Psoas muscle (tissue), 8 donors: Measurements from ENCODE around the gene THUMPD2. TPM values are rescaled to one million over a fixed set of nuclear protein-coding genes. Genes with fewer than 3 reads are reported as not detected.

Experiments
- ATAC-seq, 4 donors: fragments of 200-7000 bp; cut with Tn5 transposase; one replicate each; pipeline ENCODE4 v1.9.1; 2020; ENCODE audit warnings: moderate library complexity in 3 of 4, mild to moderate bottlenecking in 2 of 4
- DNase-seq, 2 donors: peaks; one replicate each; pipeline ENCODE4 v3.0.0-alpha.2; 2020
- H3K27ac ChIP-seq: fragments of 200-600 bp; one replicate; pipeline ENCODE4 v1.8.0; 2022
- H3K27me3 ChIP-seq, 3 donors: fragments of 200-600 bp in 1 of 3; one replicate each; pipeline versions ENCODE4 v1.6.1 to v1.8.0; 2013 to 2022; ENCODE audit warnings: low read length in 2 of 3, mild to moderate bottlenecking in 2 of 3, moderate library complexity in 1 of 3; ENCODE audit not compliant: insufficient read depth in 3 of 3
- H3K36me3 ChIP-seq, 2 donors: fragments of 200-600 bp in 1 of 2; one replicate each; pipeline versions ENCODE4 v1.6.1 to v1.8.0; 2013 to 2022; ENCODE audit warnings: low read depth in 1 of 2, mild to moderate bottlenecking in 1 of 2, moderate library complexity in 1 of 2; ENCODE audit not compliant: insufficient read depth in 1 of 2
- H3K4me1 ChIP-seq: fragments of 200-600 bp; one replicate; pipeline ENCODE4 v1.8.0; 2022
- H3K4me3 ChIP-seq: fragments of 200-600 bp; one replicate; pipeline ENCODE4 v1.8.0; 2022; ENCODE audit warnings: mild to moderate bottlenecking
- H3K9me3 ChIP-seq: fragments of 200-600 bp; one replicate; pipeline ENCODE4 v1.8.0; 2022
- WGBS, 3 donors: extraction: QIAGEN DNeasy Blood & Tissue Kit; methylation state at CpG; one replicate each; pipeline versions ENCODE4 v1.1.6 to v1.1.7; 2013; 5-methylcytosine and 5-hydroxymethylcytosine counted together
- intact Hi-C, 2 donors: fragments of 100-400 bp; cut with DNase I; formaldehyde crosslinking; loops; one replicate each; pipeline versions ENCODE4 v1.11.0 to v1.14.2; 2022
- polyA plus RNA-seq, 3 donors: library from polyadenylated mRNA; stranded (reverse); fragments of 200-250 nt; gene quantifications; one replicate each; pipeline ENCODE4 v1.2.3, GENCODE V29; 2013
- total RNA-seq, 4 donors: library from RNA; stranded (reverse); fragmentation: NEBNext Ultra II Directional in 2 of 4; extraction: Animal tissue kit (Norgen Biotek cat#: 25700) in 2 of 4; gene quantifications; one replicate each; pipeline versions ENCODE4 v1.2.1 to v1.2.4, GENCODE V29; 2021 to 2023
- TF ChIP-seq, protein P1 (sequence below): fragments of 200-600 bp; IDR thresholded peaks from one replicate; pipeline ENCODE4 v1.8.0; 2022; ENCODE audit warnings: antibody characterized with exemption
- donor health status: healthy with polysubstance abuse.
- donor health status: DM: no; HTN: no; CAD: no; lungs with moderate emphysema.
- donor health status: Bipolar disorder and iron deficiency.
- donor health status: healthy.
- donor health status: DM: yes; HTN: yes; CAD: no.
- donor health status: DM: no; HTN: no; CAD: no.
- donor health status: DM: no; HTN: no; CAD: no.
- donor health status: DM: yes; HTN: yes; CAD: no.

THUMPD2 gene
- total and polyA plus RNA-seq, 7 donors, result 6.5 to 12.7 (median 7.5) TPM

DNA sequence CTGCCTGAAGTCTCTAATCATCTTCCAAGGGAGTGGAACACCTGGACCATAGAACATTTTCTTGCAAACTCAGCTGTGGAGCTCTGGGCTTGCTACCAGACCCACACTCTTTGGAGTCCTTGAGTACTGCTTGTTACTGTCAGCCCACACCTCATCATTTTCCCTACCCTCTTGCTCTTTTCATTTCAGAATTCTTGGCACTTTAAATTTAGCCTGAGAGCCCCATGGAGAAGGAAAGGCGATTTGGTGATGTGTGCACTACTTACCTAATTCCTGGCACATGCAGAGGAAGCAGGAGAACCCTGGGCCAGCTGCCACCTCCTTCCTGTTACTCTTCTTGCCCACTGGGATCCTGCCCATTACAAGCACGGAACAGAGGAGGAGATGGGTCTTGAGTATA, 81.6 kb downstream of the THUMPD2 start:
- H3K27ac ChIP-seq, result peak overlapping the region; percentile 65
- DNase-seq, result peak in 1 of 2 donors; percentile 16

DNA sequence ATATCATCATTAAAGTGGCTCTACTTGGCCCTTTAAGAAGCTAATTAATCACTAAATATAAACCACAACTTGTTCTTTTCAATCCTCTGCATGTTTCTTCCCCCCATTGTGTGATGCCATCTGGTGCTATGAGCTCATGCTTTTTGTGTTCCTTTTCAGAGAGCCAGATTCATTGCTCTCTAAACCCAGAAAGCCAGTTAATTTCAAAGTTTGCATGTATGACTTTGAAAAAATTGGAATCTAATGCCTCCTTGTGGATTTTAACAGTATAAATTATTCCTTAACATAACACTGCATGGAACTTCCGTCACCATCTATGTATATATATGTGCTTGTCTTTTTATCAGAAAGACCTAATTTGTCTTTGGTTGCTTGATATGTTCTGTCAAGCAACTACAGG, 82.2 kb downstream of the THUMPD2 start:
- H3K9me3 ChIP-seq, result peaks cover 12% of the 10 kb centered on the region
- no peaks in the 10 kb centered on the region for H3K36me3 ChIP-seq
- H3K27me3 ChIP-seq, result no peaks in the 10 kb centered on the region
- H3K4me1 ChIP-seq, result peaks cover 30% of the 10 kb centered on the region
- ATAC-seq (peak; percentile 21 to 71 (median 44)), DNase-seq (no peak)
- TF ChIP-seq, protein P1, sequence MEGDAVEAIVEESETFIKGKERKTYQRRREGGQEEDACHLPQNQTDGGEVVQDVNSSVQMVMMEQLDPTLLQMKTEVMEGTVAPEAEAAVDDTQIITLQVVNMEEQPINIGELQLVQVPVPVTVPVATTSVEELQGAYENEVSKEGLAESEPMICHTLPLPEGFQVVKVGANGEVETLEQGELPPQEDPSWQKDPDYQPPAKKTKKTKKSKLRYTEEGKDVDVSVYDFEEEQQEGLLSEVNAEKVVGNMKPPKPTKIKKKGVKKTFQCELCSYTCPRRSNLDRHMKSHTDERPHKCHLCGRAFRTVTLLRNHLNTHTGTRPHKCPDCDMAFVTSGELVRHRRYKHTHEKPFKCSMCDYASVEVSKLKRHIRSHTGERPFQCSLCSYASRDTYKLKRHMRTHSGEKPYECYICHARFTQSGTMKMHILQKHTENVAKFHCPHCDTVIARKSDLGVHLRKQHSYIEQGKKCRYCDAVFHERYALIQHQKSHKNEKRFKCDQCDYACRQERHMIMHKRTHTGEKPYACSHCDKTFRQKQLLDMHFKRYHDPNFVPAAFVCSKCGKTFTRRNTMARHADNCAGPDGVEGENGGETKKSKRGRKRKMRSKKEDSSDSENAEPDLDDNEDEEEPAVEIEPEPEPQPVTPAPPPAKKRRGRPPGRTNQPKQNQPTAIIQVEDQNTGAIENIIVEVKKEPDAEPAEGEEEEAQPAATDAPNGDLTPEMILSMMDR, result peak; percentile 39
- H3K4me3 ChIP-seq, result no peak overlapping the region
- intact Hi-C loops, result loop anchor here (5.0 kb wide), 2 partner anchors 185 to 260 kb away; partner anchors contain the start of gene MAP4K3 (in 1 of the 2)
- WGBS, 3 donors, result 51 to 67% (median 58%) methylated on average over 1 of the region's 1 CpG
- peak overlapping the region; percentile 65 for H3K27ac ChIP-seq

More for the DNA sequence above, 81.6 kb downstream of the THUMPD2 start:
- no peaks in the 10 kb centered on the region for H3K36me3 ChIP-seq
- TF ChIP-seq, protein P1, result no peak
- no peak overlapping the region for H3K4me3 ChIP-seq
- no peaks in the 10 kb centered on the region for H3K27me3 ChIP-seq
- 14 to 35% (median 16%) methylated on average over 2 of the region's 2 CpGs for WGBS, 3 donors
- H3K9me3 ChIP-seq, result peaks cover 16% of the 10 kb centered on the region
- ATAC-seq, result peak in 2 of 4 donors; percentile 31 to 36
- peaks cover 30% of the 10 kb centered on the region for H3K4me1 ChIP-seq
- intact Hi-C loops, result loop anchor here (5.0 kb wide), 2 partner anchors 185 to 260 kb away; partner anchors contain the start of gene MAP4K3 (in 1 of the 2)

DNA sequence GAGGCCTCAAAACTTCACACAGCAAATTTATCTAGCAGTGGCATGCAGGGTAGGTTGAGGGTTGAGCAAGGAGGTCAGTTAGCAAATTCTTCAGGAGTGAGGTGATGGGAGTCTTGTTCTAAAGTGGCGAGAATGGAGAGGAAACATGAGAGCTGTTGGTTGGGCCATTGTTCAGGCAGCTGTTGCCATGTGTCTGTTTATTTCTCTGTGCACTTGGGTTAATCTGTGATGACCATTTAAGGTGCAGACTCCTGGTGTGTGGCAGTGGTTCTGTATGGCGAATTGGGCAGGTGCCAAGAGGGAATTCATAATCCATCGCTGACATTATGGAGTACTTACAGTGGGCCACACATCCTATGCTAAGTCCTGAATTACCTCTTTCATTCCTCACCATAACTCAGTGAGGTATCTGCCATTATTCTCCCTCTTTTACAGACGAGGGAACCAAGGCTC, 82.9 kb downstream of the THUMPD2 start:
- DNase-seq, result no peak
- H3K27ac ChIP-seq, result peak overlapping the region; percentile 65
- H3K36me3 ChIP-seq, result no peaks in the 10 kb centered on the region
- H3K9me3 ChIP-seq, result peaks cover 9% of the 10 kb centered on the region
- peaks cover 30% of the 10 kb centered on the region for H3K4me1 ChIP-seq
- WGBS, 3 donors, result 27 to 53% (median 41%) methylated on average over 4 of the region's 4 CpGs
- TF ChIP-seq, protein P1, result no peak
- H3K27me3 ChIP-seq, result no peaks in the 10 kb centered on the region
- intact Hi-C loops, result loop anchor here (5.0 kb wide), 2 partner anchors 184 to 259 kb away; partner anchors contain the start of gene MAP4K3 (in 1 of the 2)
- peak; percentile 92 to 94 (median 94) for ATAC-seq
- no peak overlapping the region for H3K4me3 ChIP-seq

DNA sequence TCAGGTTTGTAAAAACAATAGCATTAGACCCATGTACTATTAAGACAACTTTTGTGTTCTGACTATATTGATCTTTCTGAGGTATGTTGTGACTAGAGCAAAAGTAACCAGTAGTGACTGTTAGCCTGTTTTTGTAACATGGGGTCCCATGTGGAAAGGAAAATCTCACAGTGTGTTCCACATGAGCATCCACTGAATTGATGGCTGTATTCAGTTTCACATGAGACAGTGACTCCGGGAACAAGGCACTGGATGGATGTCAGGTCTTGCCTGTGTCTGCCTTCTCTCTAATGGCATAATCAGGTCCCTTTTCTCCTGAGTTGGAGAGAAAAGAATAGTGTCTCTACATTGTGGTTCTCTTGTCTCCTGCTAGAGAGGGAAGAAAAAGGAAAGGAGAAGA, 85.8 kb downstream of the THUMPD2 start:
- H3K4me3 ChIP-seq, result no peak overlapping the region

More for the DNA sequence above, 85.8 kb downstream of the THUMPD2 start:
- Histone ChIP-seq H3K4me1 (peaks cover 30% of the 10 kb centered on the region), H3K27me3 (no peaks in the 10 kb centered on the region), H3K9me3 (peaks cover 4% of the 10 kb centered on the region), H3K27ac (no peak overlapping the region), H3K36me3 (no peaks in the 10 kb centered on the region)
- ATAC-seq (no peak), DNase-seq (no peak)
- WGBS, 3 donors, result 23 to 40% (median 34%) methylated on average over 1 of the region's 1 CpG
- intact Hi-C loops, result no loop called here
- TF ChIP-seq, protein P1, result no peak
